ENCODE results near the gene NLRP6. TPM values are rescaled to one million over a fixed set of nuclear protein-coding genes. Genes with fewer than 3 reads are reported as not detected.

NLRP6 gene
- total RNA-seq, 2 experiments from 2014 or later = 0.25 to 0.65 TPM

- BruUV-seq (replicated peaks) = no TSS peak
- POLR2A ChIA-PET = interaction anchor here (1.0 kb wide), 1 partner anchor 110 kb away, joined by 3 read pairs; no protein-coding TSS in a partner anchor
- Histone ChIP-seq H3K79me2 (ENCODE audit: insufficient read depth, low read depth, low read length) (no peaks in the 10 kb centered on the region), H3K9me2 (ENCODE audit: insufficient read depth, low read length) (no peaks in the 10 kb centered on the region), H4K20me1 (ENCODE audit: insufficient read depth, low read length) (no peaks in the 10 kb centered on the region), H2AFZ (ENCODE audit: low read length) (no peak overlapping the region), H3K9me3 (ENCODE audit: low read length) (no peaks in the 10 kb centered on the region), H3K4me2 (ENCODE audit: low read length) (no peak overlapping the region), H3K27ac (ENCODE audit: low read depth, low read length, poor library complexity, severe bottlenecking) (no peak overlapping the region), H3K4me3 (ENCODE audit: low read depth, low read length, poor library complexity, severe bottlenecking) (no peak overlapping the region), H3K4me1 (ENCODE audit: insufficient read depth, low read length, poor library complexity, severe bottlenecking) (peaks cover 18% of the 10 kb centered on the region), H3K36me3 (ENCODE audit: insufficient read depth, low read length) (peaks cover 49% of the 10 kb centered on the region)
- DNase-seq (ENCODE audit: low spot score) = no peak
- TF ChIP-seq CTCF (conservative IDR thresholded peaks at IDR 0.05; ENCODE audit: low read length) (no peak), EZH2phosphoT487 (IDR thresholded peaks at IDR 0.05; ENCODE audit: borderline replicate concordance, low read depth, low read length) (no peak)
- intact Hi-C loops (cut with micrococcal nuclease; ENCODE audit: unreplicated experiment) = loop anchor here (10.0 kb wide), 1 partner anchor 51 kb away; the partner anchor contains the start of gene IFITM2
- CTCF ChIA-PET (ENCODE audit: unreplicated experiment) = no interaction called here
Measured at GRCh38 chr11:253886-254270, 24.3 kb upstream of the NLRP6 start.

- Histone ChIP-seq H3K9me3 (ENCODE audit: low read length) (no peaks in the 10 kb centered on the region), H3K4me1 (ENCODE audit: insufficient read depth, low read length, poor library complexity, severe bottlenecking) (peaks cover 18% of the 10 kb centered on the region), H3K27ac (ENCODE audit: low read depth, low read length, poor library complexity, severe bottlenecking) (no peak overlapping the region), H2AFZ (ENCODE audit: low read length) (no peak overlapping the region), H3K4me2 (ENCODE audit: low read length) (no peak overlapping the region), H3K79me2 (ENCODE audit: insufficient read depth, low read depth, low read length) (no peaks in the 10 kb centered on the region), H3K36me3 (ENCODE audit: insufficient read depth, low read length) (peaks cover 38% of the 10 kb centered on the region), H3K9me2 (ENCODE audit: insufficient read depth, low read length) (no peaks in the 10 kb centered on the region), H3K4me3 (ENCODE audit: low read depth, low read length, poor library complexity, severe bottlenecking) (no peak overlapping the region), H4K20me1 (ENCODE audit: insufficient read depth, low read length) (no peaks in the 10 kb centered on the region)
- intact Hi-C loops (cut with micrococcal nuclease; ENCODE audit: unreplicated experiment) = loop anchor here (10.0 kb wide), 1 partner anchor 50 kb away; the partner anchor contains the start of gene IFITM2
- TF ChIP-seq CTCF (conservative IDR thresholded peaks at IDR 0.05; ENCODE audit: low read length) (no peak), EZH2phosphoT487 (IDR thresholded peaks at IDR 0.05; ENCODE audit: borderline replicate concordance, low read depth, low read length) (no peak)
- BruUV-seq (replicated peaks) = no TSS peak
- DNase-seq (ENCODE audit: low spot score) = no peak
- ChIA-PET POLR2A (interaction anchor here (1.0 kb wide), 1 partner anchor 100 kb away, joined by 4 read pairs; no protein-coding TSS in a partner anchor), CTCF (ENCODE audit: unreplicated experiment) (no interaction called here)
Measured at GRCh38 chr11:255176-255575, 23.0 kb upstream of the NLRP6 start.

- ChIA-PET CTCF (ENCODE audit: unreplicated experiment) (no interaction called here), POLR2A (no interaction called here)
- no peak overlapping the region for H2AFZ ChIP-seq (ENCODE audit: low read length)
- H3K4me3 ChIP-seq (ENCODE audit: low read depth, low read length, poor library complexity, severe bottlenecking) = no peak overlapping the region
- no peaks in the 10 kb centered on the region for H4K20me1 ChIP-seq (ENCODE audit: insufficient read depth, low read length)
- no peaks in the 10 kb centered on the region for H3K9me3 ChIP-seq (ENCODE audit: low read length)
- H3K27ac ChIP-seq (ENCODE audit: low read depth, low read length, poor library complexity, severe bottlenecking) = no peak overlapping the region
- peaks cover 18% of the 10 kb centered on the region for H3K4me1 ChIP-seq (ENCODE audit: insufficient read depth, low read length, poor library complexity, severe bottlenecking)
- no peaks in the 10 kb centered on the region for H3K79me2 ChIP-seq (ENCODE audit: insufficient read depth, low read depth, low read length)
- H3K36me3 ChIP-seq (ENCODE audit: insufficient read depth, low read length) = peaks cover 32% of the 10 kb centered on the region
- TF ChIP-seq CTCF (conservative IDR thresholded peaks at IDR 0.05; ENCODE audit: low read length) = no peak
- TF ChIP-seq EZH2phosphoT487 (IDR thresholded peaks at IDR 0.05; ENCODE audit: borderline replicate concordance, low read depth, low read length) = no peak
- DNase-seq (ENCODE audit: low spot score) = no peak
- H3K4me2 ChIP-seq (ENCODE audit: low read length) = no peak overlapping the region
- intact Hi-C loops (cut with micrococcal nuclease; ENCODE audit: unreplicated experiment) = loop anchor here (10.0 kb wide), 1 partner anchor 49 kb away; the partner anchor contains the start of gene IFITM2
- BruUV-seq (replicated peaks) = no TSS peak
- no peaks in the 10 kb centered on the region for H3K9me2 ChIP-seq (ENCODE audit: insufficient read depth, low read length)
Measured at GRCh38 chr11:255816-256215, 22.4 kb upstream of the NLRP6 start.

Data from OCI-LY7 (cell line).